ENCODE results near the gene TNFAIP2.

TNFAIP2 gene

GRCh38 chr14:103111232-103111868, 11.9 kb upstream of the TNFAIP2 start:
- H3K9me3 ChIP-seq (ENCODE audit: insufficient read depth, low read depth, low read length) = no peaks in the 10 kb centered on the region
- no peaks in the 10 kb centered on the region for H3F3A ChIP-seq (ENCODE audit: low read depth)
- H2AFZ ChIP-seq (ENCODE audit: low read length) = no peak overlapping the region
- no peak overlapping the region for H3K9ac ChIP-seq (ENCODE audit: low read depth, low read length, poor library complexity, severe bottlenecking)
- H3K4me2 ChIP-seq (ENCODE audit: low read depth, low read length, poor library complexity, severe bottlenecking) = no peak overlapping the region
- H3K79me2 ChIP-seq (ENCODE audit: insufficient read depth, low read length) = no peaks in the 10 kb centered on the region
- H3K9me2 ChIP-seq (replicated peaks; ENCODE audit: low read depth, low read length) = no peaks in the 10 kb centered on the region
- no peaks in the 10 kb centered on the region for H3K27me3 ChIP-seq (ENCODE audit: insufficient read depth, low read length, poor library complexity, severe bottlenecking)
- H3K4me3 ChIP-seq (ENCODE audit: low read length, poor library complexity, severe bottlenecking) = no peak overlapping the region
- no peaks in the 10 kb centered on the region for H3K36me3 ChIP-seq (ENCODE audit: insufficient read depth, low read length)
- no peak for TF ChIP-seq CTCF (conservative IDR thresholded peaks at IDR 0.05; ENCODE audit: low read length)
- TF ChIP-seq EZH2phosphoT487 (IDR thresholded peaks at IDR 0.05; ENCODE audit: borderline replicate concordance) = no peak
- H4K20me1 ChIP-seq (ENCODE audit: insufficient read depth, low read length, poor library complexity, severe bottlenecking) = no peaks in the 10 kb centered on the region
- peaks cover 7% of the 10 kb centered on the region for H3K4me1 ChIP-seq (ENCODE audit: insufficient read depth, low read length, poor library complexity, severe bottlenecking)

GRCh38 chr14:103112400-103113243, 10.6 kb upstream of the TNFAIP2 start:
- Histone ChIP-seq H3K9me3 (ENCODE audit: insufficient read depth, low read depth, low read length) (no peaks in the 10 kb centered on the region), H3K9me2 (replicated peaks; ENCODE audit: low read depth, low read length) (no peaks in the 10 kb centered on the region), H2AFZ (ENCODE audit: low read length) (no peak overlapping the region), H3K4me3 (ENCODE audit: low read length, poor library complexity, severe bottlenecking) (no peak overlapping the region), H4K20me1 (ENCODE audit: insufficient read depth, low read length, poor library complexity, severe bottlenecking) (no peaks in the 10 kb centered on the region), H3K27me3 (ENCODE audit: insufficient read depth, low read length, poor library complexity, severe bottlenecking) (no peaks in the 10 kb centered on the region), H3F3A (ENCODE audit: low read depth) (no peaks in the 10 kb centered on the region), H3K4me2 (ENCODE audit: low read depth, low read length, poor library complexity, severe bottlenecking) (no peak overlapping the region), H3K4me1 (ENCODE audit: insufficient read depth, low read length, poor library complexity, severe bottlenecking) (peaks cover 7% of the 10 kb centered on the region), H3K79me2 (ENCODE audit: insufficient read depth, low read length) (no peaks in the 10 kb centered on the region), H3K9ac (ENCODE audit: low read depth, low read length, poor library complexity, severe bottlenecking) (no peak overlapping the region), H3K36me3 (ENCODE audit: insufficient read depth, low read length) (no peaks in the 10 kb centered on the region)
- no peak for TF ChIP-seq CTCF (conservative IDR thresholded peaks at IDR 0.05; ENCODE audit: low read length)
- TF ChIP-seq EZH2phosphoT487 (IDR thresholded peaks at IDR 0.05; ENCODE audit: borderline replicate concordance) = no peak

GRCh38 chr14:103113303-103113702, 10.0 kb upstream of the TNFAIP2 start:
- Histone ChIP-seq H2AFZ (ENCODE audit: low read length) (no peak overlapping the region), H3K4me2 (ENCODE audit: low read depth, low read length, poor library complexity, severe bottlenecking) (no peak overlapping the region), H3K4me3 (ENCODE audit: low read length, poor library complexity, severe bottlenecking) (no peak overlapping the region), H3K27me3 (ENCODE audit: insufficient read depth, low read length, poor library complexity, severe bottlenecking) (no peaks in the 10 kb centered on the region), H3K4me1 (ENCODE audit: insufficient read depth, low read length, poor library complexity, severe bottlenecking) (peaks cover 7% of the 10 kb centered on the region), H3F3A (ENCODE audit: low read depth) (no peaks in the 10 kb centered on the region), H3K9me3 (ENCODE audit: insufficient read depth, low read depth, low read length) (no peaks in the 10 kb centered on the region), H4K20me1 (ENCODE audit: insufficient read depth, low read length, poor library complexity, severe bottlenecking) (no peaks in the 10 kb centered on the region), H3K9ac (ENCODE audit: low read depth, low read length, poor library complexity, severe bottlenecking) (no peak overlapping the region), H3K36me3 (ENCODE audit: insufficient read depth, low read length) (no peaks in the 10 kb centered on the region), H3K79me2 (ENCODE audit: insufficient read depth, low read length) (no peaks in the 10 kb centered on the region), H3K9me2 (replicated peaks; ENCODE audit: low read depth, low read length) (no peaks in the 10 kb centered on the region)
- TF ChIP-seq EZH2phosphoT487 (IDR thresholded peaks at IDR 0.05; ENCODE audit: borderline replicate concordance) (no peak), CTCF (conservative IDR thresholded peaks at IDR 0.05; ENCODE audit: low read length) (no peak)

All from Loucy (cell line).